Ovary (tissue), 9 donors: ENCODE measurements around the gene DCLRE1A. TPM values are rescaled to one million over a fixed set of nuclear protein-coding genes. Genes with fewer than 3 reads are reported as not detected.

ENCODE experiments used
- DNase-seq, 5 donors: peaks; one replicate each; pipeline ENCODE4 v3.0.0-alpha.2; 2019 to 2020
- H3K27ac ChIP-seq, 2 donors: fragments of 200-600 bp; one replicate each; pipeline versions ENCODE4 v1.5.1 to v1.8.0; 2019 to 2022
- H3K27me3 ChIP-seq: fragments of 200-600 bp; one replicate; pipeline ENCODE4 v1.8.0; 2022
- H3K36me3 ChIP-seq: fragments of 200-600 bp; sonication (generic); one replicate; pipeline ENCODE4 v1.5.1; 2019
- H3K4me1 ChIP-seq: one replicate; pipeline ENCODE4 v1.8.1; 2013; ENCODE audit warnings: mild to moderate bottlenecking, moderate library complexity; ENCODE audit not compliant: insufficient read depth
- H3K4me3 ChIP-seq: fragments of 200-600 bp; sonication (generic); one replicate; pipeline ENCODE4 v1.5.1; 2017
- H3K9me3 ChIP-seq, 2 donors: fragments of 200-600 bp in 1 of 2; sonication (generic) in 1 of 2; one replicate each; pipeline versions ENCODE4 v1.5.1 to v1.8.1; 2013 to 2019; ENCODE audit warnings: mild to moderate bottlenecking in 1 of 2, moderate library complexity in 1 of 2
- EP300 ChIP-seq: sonication (generic); formaldehyde crosslinking; IDR thresholded peaks from one replicate; pipeline ENCODE4 v1.6.1; 2017; ENCODE audit warnings: antibody characterized with exemption
- POLR2A ChIP-seq: fragments of 450-650 bp; IDR thresholded peaks from one replicate; pipeline ENCODE4 v1.6.1; 2017; ENCODE audit warnings: antibody characterized with exemption, mild to moderate bottlenecking, moderate library complexity
- WGBS, 3 donors: extraction: QIAGEN DNeasy Blood & Tissue Kit in 1 of 3; methylation state at CpG; one replicate each; pipeline versions ENCODE4 v1.1.5 to v1.1.7; 2013 to 2017; 5-methylcytosine and 5-hydroxymethylcytosine counted together
- intact Hi-C, 4 donors: fragments of 100-400 bp; cut with DNase I; formaldehyde crosslinking; loops; one replicate each; pipeline versions ENCODE4 v1.11.0 to v1.15.1; 2022 to 2023
- polyA plus RNA-seq, 2 donors: library from polyadenylated mRNA; stranded (reverse); fragments of 200-250 nt in 1 of 2; fragments of 350-450 nt in 1 of 2; fragmentation: Illumina TruSeq in 1 of 2; extraction: RNeasy Lipid Tissue Mini Kit (QIAGEN cat#74804) in 1 of 2; gene quantifications; one replicate each; pipeline ENCODE4 v1.2.3, GENCODE V29; 2013 to 2014
- total RNA-seq, 7 donors: library from RNA; depleted of rRNA in 2 of 7; stranded (reverse); fragments of >200 nt in 2 of 7; fragmentation: NEBNext Ultra II Directional in 3 of 7; extraction: Animal tissue kit (Norgen Biotek cat#: 25700) in 3 of 7; gene quantifications; one replicate each; pipeline versions ENCODE4 v1.1.0 to v1.2.4, GENCODE V29; 2016 to 2023
- TF ChIP-seq, protein P1 (sequence below), 3 donors: fragments of 450-650 bp in 2 of 3; fragments of 200-600 bp in 1 of 3; IDR thresholded peaks; one replicate each; pipeline versions ENCODE4 v1.5.1 to v1.8.0; 2016 to 2022; ENCODE audit warnings: antibody characterized with exemption in 3 of 3, mild to moderate bottlenecking in 1 of 3
- donor health status: DM: no; HTN: no; CAD: no; lungs with moderate emphysema.
- donor health status: DM: no; HTN: no; CAD: no.
- donor health status: Bipolar disorder and iron deficiency.
- donor health status: DM: yes; HTN: yes; CAD: no.
- donor health status: DM: no; HTN: no; CAD: no.
- donor health status: DM: yes; HTN: yes; CAD: no.

Gene DCLRE1A
- total and polyA plus RNA-seq, 9 donors, result 3.4 to 8.0 (median 4.3) TPM

DNA sequence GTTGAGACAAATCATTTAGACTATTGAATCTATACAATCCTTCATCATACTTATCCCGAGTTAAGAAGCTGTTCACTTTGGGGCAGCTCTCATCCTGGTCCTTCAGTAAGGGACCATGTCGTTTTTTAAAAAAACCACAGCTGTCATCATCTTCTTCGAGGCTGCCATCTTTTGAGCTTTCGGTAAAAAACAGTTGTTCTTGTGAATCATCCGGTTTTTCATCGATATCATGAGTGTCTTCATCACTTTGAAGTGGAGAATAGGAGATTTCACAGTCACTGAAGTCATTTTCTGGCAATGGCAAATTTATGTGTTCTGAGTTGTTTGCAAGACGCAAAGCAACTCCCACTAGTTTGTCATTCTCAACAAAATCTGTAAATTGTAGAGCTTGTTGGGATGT lies 3.9 kb downstream of the DCLRE1A start:
- no peak for DNase-seq
- H3K36me3 ChIP-seq, result no peaks in the 10 kb centered on the region
- WGBS, 3 donors, result 94 to 96% (median 95%) methylated on average over 7 of the region's 7 CpGs
- no peaks in the 10 kb centered on the region for H3K9me3 ChIP-seq
- no peaks in the 10 kb centered on the region for H3K27me3 ChIP-seq
- intact Hi-C loops, result no loop called here
- no peak for TF ChIP-seq EP300
- no peak for TF ChIP-seq POLR2A
- TF ChIP-seq, protein P1, sequence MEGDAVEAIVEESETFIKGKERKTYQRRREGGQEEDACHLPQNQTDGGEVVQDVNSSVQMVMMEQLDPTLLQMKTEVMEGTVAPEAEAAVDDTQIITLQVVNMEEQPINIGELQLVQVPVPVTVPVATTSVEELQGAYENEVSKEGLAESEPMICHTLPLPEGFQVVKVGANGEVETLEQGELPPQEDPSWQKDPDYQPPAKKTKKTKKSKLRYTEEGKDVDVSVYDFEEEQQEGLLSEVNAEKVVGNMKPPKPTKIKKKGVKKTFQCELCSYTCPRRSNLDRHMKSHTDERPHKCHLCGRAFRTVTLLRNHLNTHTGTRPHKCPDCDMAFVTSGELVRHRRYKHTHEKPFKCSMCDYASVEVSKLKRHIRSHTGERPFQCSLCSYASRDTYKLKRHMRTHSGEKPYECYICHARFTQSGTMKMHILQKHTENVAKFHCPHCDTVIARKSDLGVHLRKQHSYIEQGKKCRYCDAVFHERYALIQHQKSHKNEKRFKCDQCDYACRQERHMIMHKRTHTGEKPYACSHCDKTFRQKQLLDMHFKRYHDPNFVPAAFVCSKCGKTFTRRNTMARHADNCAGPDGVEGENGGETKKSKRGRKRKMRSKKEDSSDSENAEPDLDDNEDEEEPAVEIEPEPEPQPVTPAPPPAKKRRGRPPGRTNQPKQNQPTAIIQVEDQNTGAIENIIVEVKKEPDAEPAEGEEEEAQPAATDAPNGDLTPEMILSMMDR (IDR thresholded peaks at IDR 0.05), result no peak
- H3K27ac ChIP-seq, result no peak overlapping the region
- peaks cover 7% of the 10 kb centered on the region for H3K4me1 ChIP-seq
- no peak overlapping the region for H3K4me3 ChIP-seq

DNA sequence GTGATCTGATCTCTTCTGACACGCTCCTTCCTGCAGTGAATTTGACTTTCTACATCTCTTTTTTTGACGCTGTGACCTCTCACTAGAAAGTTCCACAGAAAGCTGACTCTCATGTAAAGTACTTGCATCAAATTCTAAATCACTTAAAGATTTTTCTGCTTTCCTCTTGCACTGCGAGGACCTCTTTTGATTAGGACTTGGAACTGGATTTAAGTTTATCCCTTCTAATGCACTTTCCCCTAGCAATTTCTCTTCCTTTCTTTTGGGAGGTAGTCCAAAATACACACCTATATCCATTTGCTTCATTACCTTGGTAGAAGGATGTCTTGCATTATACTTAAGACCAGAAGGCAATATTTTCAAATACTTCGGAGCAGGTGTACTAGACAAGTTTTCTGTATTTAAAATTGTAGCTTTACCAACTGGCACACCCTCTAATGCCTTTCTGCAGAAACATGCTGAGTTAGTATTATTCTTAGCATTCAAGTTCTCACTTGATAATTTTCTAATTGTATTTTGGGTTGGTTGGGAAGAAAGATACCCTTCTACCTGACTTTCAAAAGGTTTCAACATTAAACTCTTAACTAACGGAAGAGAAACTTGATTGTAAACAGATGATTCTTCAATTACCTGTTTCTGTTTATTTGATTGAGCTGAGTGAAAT lies 4.6 kb downstream of the DCLRE1A start:
- Histone ChIP-seq H3K4me1 (peaks cover 7% of the 10 kb centered on the region), H3K9me3 (no peaks in the 10 kb centered on the region), H3K27ac (no peak overlapping the region), H3K36me3 (no peaks in the 10 kb centered on the region), H3K4me3 (no peak overlapping the region), H3K27me3 (no peaks in the 10 kb centered on the region)
- TF ChIP-seq EP300, result no peak
- no peak for TF ChIP-seq POLR2A
- TF ChIP-seq, protein P1 (IDR thresholded peaks at IDR 0.05), result no peak
- no peak for DNase-seq
- intact Hi-C loops, result no loop called here
- WGBS, 3 donors, result 95 to 97% (median 97%) methylated on average over 5 of the region's 5 CpGs

DNA sequence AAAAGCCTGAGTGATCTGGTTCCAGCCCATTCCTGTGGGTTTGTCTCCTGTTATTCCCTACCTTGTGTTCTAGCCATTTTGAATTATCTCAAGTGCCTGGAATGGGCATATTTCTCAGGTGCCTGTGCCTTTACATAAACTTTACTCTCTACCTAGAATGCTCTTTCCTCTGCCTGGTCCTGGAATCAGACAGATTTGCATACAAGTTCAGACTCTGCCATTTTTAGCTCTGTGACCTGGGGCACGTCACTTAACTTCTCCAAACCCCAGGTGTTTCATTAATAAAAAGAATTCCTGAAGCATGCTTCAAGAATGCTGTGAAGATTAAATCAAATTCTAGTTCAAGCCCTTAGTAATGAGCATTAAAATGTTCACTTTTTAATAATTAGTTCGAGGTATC lies 7.8 kb downstream of the DCLRE1A start:
- DNase-seq, result no peak
- intact Hi-C loops, result no loop called here

DNA sequence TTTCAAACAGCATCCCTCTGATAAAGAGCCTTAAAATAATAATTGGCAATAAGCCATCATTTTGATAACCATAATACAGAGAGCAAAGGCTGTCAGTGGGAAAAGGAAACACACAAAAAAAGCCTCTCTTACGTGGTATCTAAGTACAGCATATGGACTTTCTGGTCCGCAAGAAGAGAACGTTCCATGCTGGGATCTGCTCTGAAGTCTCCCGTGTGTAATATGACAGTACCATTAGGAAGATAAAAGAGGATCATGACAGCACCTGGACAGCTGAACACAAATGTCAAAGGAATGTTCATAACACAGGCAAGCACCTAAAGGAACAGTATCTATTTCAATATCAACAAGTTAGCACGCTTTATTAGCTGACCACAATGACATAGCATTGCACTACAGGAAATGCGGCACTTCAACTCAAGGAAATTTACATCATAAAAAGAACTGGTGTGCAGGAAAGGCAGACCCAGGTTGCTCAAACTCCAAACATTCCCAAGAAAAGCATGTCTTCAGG lies 9.9 kb downstream of the DCLRE1A start:
- no peaks in the 10 kb centered on the region for H3K27me3 ChIP-seq
- no peaks in the 10 kb centered on the region for H3K9me3 ChIP-seq

More for the DNA sequence above, 7.8 kb downstream of the DCLRE1A start:
- TF ChIP-seq, protein P1 (IDR thresholded peaks at IDR 0.05), result no peak
- TF ChIP-seq POLR2A (no peak), EP300 (no peak)
- Histone ChIP-seq H3K4me3 (no peak overlapping the region), H3K27me3 (no peaks in the 10 kb centered on the region), H3K27ac (no peak overlapping the region), H3K36me3 (no peaks in the 10 kb centered on the region), H3K4me1 (peaks cover 5% of the 10 kb centered on the region), H3K9me3 (no peaks in the 10 kb centered on the region)
- 49 to 66% (median 51%) methylated on average over 2 of the region's 2 CpGs for WGBS, 3 donors

More for the DNA sequence above, 9.9 kb downstream of the DCLRE1A start:
- Histone ChIP-seq H3K4me3 (no peak overlapping the region), H3K36me3 (no peaks in the 10 kb centered on the region), H3K27ac (no peak overlapping the region), H3K4me1 (peaks cover 5% of the 10 kb centered on the region)
- WGBS, 3 donors, result 61 to 73% (median 66%) methylated on average over 6 of the region's 6 CpGs
- TF ChIP-seq, protein P1 (IDR thresholded peaks at IDR 0.05), result no peak
- no peak for TF ChIP-seq POLR2A
- no peak for TF ChIP-seq EP300
- no peak for DNase-seq
- intact Hi-C loops, result no loop called here
